Heart right ventricle (tissue), 16 donors: ENCODE measurements around the gene PERCC1. TPM values are rescaled to one million over a fixed set of nuclear protein-coding genes. Genes with fewer than 3 reads are reported as not detected.

Source experiments
- ATAC-seq, 8 donors: fragments of 200-7000 bp; cut with Tn5 transposase; one replicate each; pipeline ENCODE4 v1.9.1; 2020; ENCODE audit warnings: mild to moderate bottlenecking in 8 of 8, moderate library complexity in 8 of 8, moderate number of reproducible peaks in 1 of 8
- DNase-seq, 2 donors: peaks; one replicate each; pipeline ENCODE4 v3.0.0-alpha.2; 2020
- H3K27ac ChIP-seq, 10 donors: fragments of 200-600 bp; sonication (generic) in 2 of 10; one replicate each; pipeline versions ENCODE4 v1.5.0 to v1.8.0; 2020 to 2022; ENCODE audit warnings: mild to moderate bottlenecking in 3 of 10
- H3K27me3 ChIP-seq, 7 donors: fragments of 200-600 bp; one replicate each; pipeline ENCODE4 v1.8.0; 2021 to 2022; ENCODE audit warnings: mild to moderate bottlenecking in 2 of 7
- H3K36me3 ChIP-seq, 9 donors: fragments of 200-600 bp; sonication (generic) in 1 of 9; one replicate each; pipeline versions ENCODE4 v1.5.0 to v1.8.0; 2020 to 2022; ENCODE audit warnings: mild to moderate bottlenecking in 2 of 9
- H3K4me1 ChIP-seq, 9 donors: fragments of 200-600 bp; sonication (generic) in 1 of 9; one replicate each; pipeline versions ENCODE4 v1.5.0 to v1.8.0; 2020 to 2022; ENCODE audit warnings: mild to moderate bottlenecking in 4 of 9
- H3K4me3 ChIP-seq, 10 donors: fragments of 200-600 bp; sonication (generic) in 2 of 10; one replicate each; pipeline versions ENCODE4 v1.5.0 to v1.8.0; 2020 to 2022; ENCODE audit warnings: mild to moderate bottlenecking in 7 of 10, moderate library complexity in 2 of 10
- H3K9me3 ChIP-seq, 11 donors: fragments of 200-600 bp in 10 of 11; sonication (generic) in 2 of 11; one replicate each; pipeline versions ENCODE4 v1.5.0 to v1.8.0; 2013 to 2022; ENCODE audit warnings: mild to moderate bottlenecking in 2 of 11, control low read depth in 1 of 11, moderate library complexity in 1 of 11
- WGBS, 2 donors: extraction: QIAGEN DNeasy Blood & Tissue Kit; methylation state at CpG; one replicate each; pipeline ENCODE4 v1.1.7; 2013; ENCODE audit warnings: inconsistent platforms in 1 of 2; 5-methylcytosine and 5-hydroxymethylcytosine counted together
- intact Hi-C, 10 donors: fragments of 100-400 bp; cut with DNase I; formaldehyde crosslinking; loops; one replicate each; pipeline versions ENCODE4 v1.11.1 to v1.14.2; 2022
- polyA plus RNA-seq, 2 donors: library from polyadenylated mRNA; stranded (reverse); fragments of 200-250 nt; gene quantifications; one replicate each; pipeline ENCODE4 v1.2.3, GENCODE V29; 2013
- total RNA-seq, 10 donors: library from RNA; stranded (reverse); fragmentation: NEBNext Ultra II Directional in 3 of 10; extraction: Animal tissue kit (Norgen Biotek cat#: 25700) in 3 of 10; gene quantifications; one replicate each; pipeline versions ENCODE4 v1.2.1 to v1.2.4, GENCODE V29; 2021 to 2023
- TF ChIP-seq, protein P1 (sequence below), 9 donors: fragments of 200-600 bp; sonication (generic) in 2 of 9; IDR thresholded peaks; one replicate each; pipeline versions ENCODE4 v1.5.0 to v1.8.0; 2021 to 2022; ENCODE audit warnings: antibody characterized with exemption in 9 of 9, mild to moderate bottlenecking in 5 of 9, moderate library complexity in 1 of 9
- donor health status: Arrhythmogenic right ventricular cardiomyopathy.
- donor health status: ischemic (EF 13 %, LVEDD 7.1; RV severe dilation, severe dysfunction).
- donor health status: healthy with polysubstance abuse.
- donor health status: DM: no; HTN: yes; CAD: no.
- donor health status: DM: no; HTN: no; CAD: no.
- donor health status: ischemic (EF 25% LVEDD 6.9; RV normal size, moderate dysfunction).
- donor health status: ischemic (EF 25% LVEDD 5.7; RV mildly dilated, moderate dysfunction).
- donor health status: healthy.
- donor health status: DM: yes; HTN: yes; CAD: no.
- donor health status: Ischemic cardiomyopathy.
- donor health status: ischemic (EF 35%, LVEDD 5.7; RV mildly dilated, moderate dysfunction).
- donor health status: nonischemic (EF 11% LVEDD 7.7; RV severe dilation, severe dysfunction).
- donor health status: DM: yes; HTN: yes; CAD: no.
- donor health status: PGD.
- donor health status: ischemic (EF 29% LVEDD 5.4; RV normal size, mild dysfunction).
- donor health status: nonischemic (EF 23%, LVEDD 6.1; RV moderate dilation, normal function).

Gene PERCC1
- total and polyA plus RNA-seq, 12 donors: 0.04 to 0.61 (median 0.47) TPM; not detected in 6

DNA sequence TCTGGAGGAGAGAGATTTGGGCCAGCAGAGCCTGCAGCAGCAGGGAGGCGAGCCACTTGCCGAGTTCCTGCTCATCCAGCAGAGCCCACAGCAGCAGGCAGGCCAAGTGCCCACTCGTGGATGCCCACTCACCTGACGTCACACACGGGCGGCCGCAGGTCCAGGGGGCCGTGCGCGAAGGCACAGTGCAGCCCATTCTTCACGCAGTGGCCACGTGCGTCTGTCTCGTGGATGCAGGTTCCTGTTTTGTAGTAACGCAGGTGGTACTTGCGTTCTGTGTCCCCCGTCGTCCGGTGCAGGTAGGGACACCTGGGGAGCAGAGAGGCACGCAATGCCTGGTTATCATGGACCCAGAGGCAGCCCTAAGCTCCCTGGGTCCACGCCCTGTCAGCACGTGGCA is 27.8 kb upstream of the PERCC1 start:
- Histone ChIP-seq H3K27me3 (no peaks in the 10 kb centered on the region), H3K36me3 (peaks cover 0 to 91% (median 30%) of the 10 kb centered on the region in 9 donors), H3K27ac (no peak overlapping the region), H3K4me3 (no peak overlapping the region), H3K9me3 (no peaks in the 10 kb centered on the region), H3K4me1 (peaks cover 0 to 10% (median 6%) of the 10 kb centered on the region in 9 donors)
- ATAC-seq: no peak
- intact Hi-C loops: loop anchor here in 2 of 10 donors (10.0 kb wide), 2 partner anchors 58 to 88 kb away; no protein-coding TSS in a partner anchor
- WGBS, 2 donors: 92 to 93% methylated on average over 22 of the region's 22 CpGs
- TF ChIP-seq, protein P1, sequence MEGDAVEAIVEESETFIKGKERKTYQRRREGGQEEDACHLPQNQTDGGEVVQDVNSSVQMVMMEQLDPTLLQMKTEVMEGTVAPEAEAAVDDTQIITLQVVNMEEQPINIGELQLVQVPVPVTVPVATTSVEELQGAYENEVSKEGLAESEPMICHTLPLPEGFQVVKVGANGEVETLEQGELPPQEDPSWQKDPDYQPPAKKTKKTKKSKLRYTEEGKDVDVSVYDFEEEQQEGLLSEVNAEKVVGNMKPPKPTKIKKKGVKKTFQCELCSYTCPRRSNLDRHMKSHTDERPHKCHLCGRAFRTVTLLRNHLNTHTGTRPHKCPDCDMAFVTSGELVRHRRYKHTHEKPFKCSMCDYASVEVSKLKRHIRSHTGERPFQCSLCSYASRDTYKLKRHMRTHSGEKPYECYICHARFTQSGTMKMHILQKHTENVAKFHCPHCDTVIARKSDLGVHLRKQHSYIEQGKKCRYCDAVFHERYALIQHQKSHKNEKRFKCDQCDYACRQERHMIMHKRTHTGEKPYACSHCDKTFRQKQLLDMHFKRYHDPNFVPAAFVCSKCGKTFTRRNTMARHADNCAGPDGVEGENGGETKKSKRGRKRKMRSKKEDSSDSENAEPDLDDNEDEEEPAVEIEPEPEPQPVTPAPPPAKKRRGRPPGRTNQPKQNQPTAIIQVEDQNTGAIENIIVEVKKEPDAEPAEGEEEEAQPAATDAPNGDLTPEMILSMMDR (IDR thresholded peaks at IDR 0.05): no peak
- DNase-seq: no peak

DNA sequence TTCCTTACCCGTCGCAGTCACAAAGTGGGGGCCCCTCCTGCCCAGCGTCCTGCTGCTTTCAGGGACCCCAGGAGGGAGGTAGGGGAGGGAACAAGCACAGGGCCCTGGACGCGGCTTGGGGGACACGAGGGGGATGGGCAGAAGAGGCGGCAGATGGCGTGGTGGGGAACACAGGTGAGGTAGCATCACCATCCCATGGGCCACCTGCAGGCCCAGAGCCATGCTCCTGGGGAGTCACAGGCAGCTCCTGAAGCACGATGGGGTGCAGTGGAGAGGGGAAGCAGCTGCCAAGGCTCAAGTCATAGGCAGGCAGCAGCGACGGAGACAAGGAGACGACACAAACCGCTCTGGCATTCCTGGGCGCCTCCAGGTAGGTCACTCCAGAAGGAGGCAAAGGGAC is 27.1 kb upstream of the PERCC1 start:
- H3K27me3 ChIP-seq: no peaks in the 10 kb centered on the region
- no peak for ATAC-seq
- intact Hi-C loops: loop anchor here in 2 of 10 donors (10.0 kb wide), 2 partner anchors 59 to 89 kb away; no protein-coding TSS in a partner anchor
- peaks cover 0 to 84% (median 29%) of the 10 kb centered on the region in 9 donors for H3K36me3 ChIP-seq
- 91 to 92% methylated on average over 14 of the region's 14 CpGs for WGBS, 2 donors
- no peak overlapping the region for H3K4me3 ChIP-seq
- no peak overlapping the region for H3K27ac ChIP-seq
- DNase-seq: no peak
- H3K9me3 ChIP-seq: no peaks in the 10 kb centered on the region
- peaks cover 0 to 15% (median 12%) of the 10 kb centered on the region in 9 donors for H3K4me1 ChIP-seq
- TF ChIP-seq, protein P1 (IDR thresholded peaks at IDR 0.05): no peak

DNA sequence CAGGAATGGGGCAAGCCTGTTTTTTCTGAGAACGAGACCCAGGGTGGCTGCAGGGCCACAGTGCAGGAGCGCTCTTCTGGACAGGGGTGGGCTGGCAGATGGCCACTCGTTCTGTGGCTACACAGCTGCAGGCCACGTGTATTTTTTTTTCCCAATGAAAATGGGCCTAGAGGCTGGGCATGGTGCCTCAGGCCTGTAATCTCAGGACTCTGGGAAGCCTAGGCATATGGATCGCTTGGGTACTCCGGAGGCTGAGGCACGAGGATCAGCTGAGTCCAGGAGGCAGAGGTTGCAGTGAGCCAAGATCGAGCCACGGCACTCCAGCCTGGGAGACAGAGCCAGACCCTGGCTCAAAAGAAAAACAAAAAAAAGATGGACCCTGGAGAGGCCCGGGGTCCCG is 23.1 kb upstream of the PERCC1 start:
- H3K9me3 ChIP-seq: no peaks in the 10 kb centered on the region
- H3K27ac ChIP-seq: peak overlapping the region in 7 of 10 donors; percentile 26 to 68 (median 54)
- H3K36me3 ChIP-seq: peaks cover 0 to 75% (median 4%) of the 10 kb centered on the region in 9 donors
- TF ChIP-seq, protein P1 (IDR thresholded peaks at IDR 0.05): no peak
- H3K4me1 ChIP-seq: peaks cover 0 to 30% (median 20%) of the 10 kb centered on the region in 9 donors
- no peaks in the 10 kb centered on the region for H3K27me3 ChIP-seq
- DNase-seq (no peak), ATAC-seq (peak; percentile 12 to 51 (median 24))
- intact Hi-C loops: loop anchor here in 2 of 10 donors (10.0 kb wide), 2 partner anchors 63 to 93 kb away; no protein-coding TSS in a partner anchor
- 25 to 27% methylated on average over 11 of the region's 11 CpGs for WGBS, 2 donors
- peak overlapping the region in 9 of 10 donors; percentile 24 to 65 (median 57) for H3K4me3 ChIP-seq

GRCh38 chr16:1408171-1408837 is 22.6 kb upstream of the PERCC1 start:
- Histone ChIP-seq H3K9me3 (no peaks in the 10 kb centered on the region), H3K4me1 (peaks cover 0 to 36% (median 24%) of the 10 kb centered on the region in 9 donors), H3K4me3 (peak overlapping the region; percentile 16 to 65 (median 56)), H3K27ac (peak overlapping the region in 9 of 10 donors; percentile 12 to 71 (median 55)), H3K36me3 (peaks cover 0 to 73% (median 3%) of the 10 kb centered on the region in 9 donors), H3K27me3 (no peaks in the 10 kb centered on the region)
- WGBS, 2 donors: 2 to 4% methylated on average over 36 to 42 of the region's 42 CpGs
- intact Hi-C loops: loop anchor here in 2 of 10 donors (10.0 kb wide), 2 partner anchors 64 to 94 kb away; no protein-coding TSS in a partner anchor
- DNase-seq (peak; percentile 96 to 97), ATAC-seq (peak; percentile 92 to 98 (median 97))
- TF ChIP-seq, protein P1 (IDR thresholded peaks at IDR 0.05): no peak
